Measurements from ENCODE around the gene MMP23B.

MMP23B gene

DNA sequence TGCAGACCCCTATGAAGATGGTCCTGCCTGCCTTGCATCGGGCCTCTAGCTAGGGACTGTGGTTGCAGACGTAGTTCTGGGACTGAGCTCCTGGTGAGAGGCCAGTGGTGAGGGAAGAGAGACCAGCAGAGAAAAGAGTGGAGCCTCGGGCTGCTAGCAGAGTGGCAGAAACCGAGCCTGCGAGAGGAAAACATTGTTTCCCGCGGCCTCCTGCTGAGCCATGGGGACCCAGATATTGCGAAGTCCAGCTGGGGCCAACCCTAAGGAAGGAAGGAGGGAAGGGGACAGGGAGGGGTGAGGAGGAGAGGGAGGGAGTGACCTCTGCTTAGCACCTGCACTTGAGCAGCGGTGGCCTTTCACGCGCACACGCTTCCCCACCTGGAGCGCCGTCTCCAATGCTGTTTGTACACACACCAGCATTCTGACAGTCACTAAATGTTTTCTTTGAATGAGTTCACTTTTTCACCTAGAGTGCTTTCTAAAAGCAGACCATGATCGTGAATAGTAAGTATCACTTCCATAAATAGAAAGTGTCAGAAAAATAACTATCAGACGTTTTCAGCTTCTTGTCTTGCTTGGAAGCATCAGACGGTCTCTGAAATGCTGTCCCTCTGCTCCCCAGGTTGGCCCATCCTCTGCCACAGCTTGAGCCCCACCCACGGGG is 29.5 kb upstream of the MMP23B start:
- no peak for DNase-seq (ENCODE audit: low read depth in 2 of 3, low spot score in 1 of 3)

GRCh38 chr1:1602968-1603506 is 28.9 kb upstream of the MMP23B start:
- no peak for DNase-seq (ENCODE audit: low read depth in 2 of 3, low spot score in 1 of 3)

GRCh38 chr1:1603671-1604373 is 28.2 kb upstream of the MMP23B start:
- DNase-seq (ENCODE audit: low read depth in 2 of 3, low spot score in 1 of 3): no peak

GRCh38 chr1:1604374-1605033 is 27.5 kb upstream of the MMP23B start:
- no peak for DNase-seq (ENCODE audit: low read depth in 2 of 3, low spot score in 1 of 3)

DNA sequence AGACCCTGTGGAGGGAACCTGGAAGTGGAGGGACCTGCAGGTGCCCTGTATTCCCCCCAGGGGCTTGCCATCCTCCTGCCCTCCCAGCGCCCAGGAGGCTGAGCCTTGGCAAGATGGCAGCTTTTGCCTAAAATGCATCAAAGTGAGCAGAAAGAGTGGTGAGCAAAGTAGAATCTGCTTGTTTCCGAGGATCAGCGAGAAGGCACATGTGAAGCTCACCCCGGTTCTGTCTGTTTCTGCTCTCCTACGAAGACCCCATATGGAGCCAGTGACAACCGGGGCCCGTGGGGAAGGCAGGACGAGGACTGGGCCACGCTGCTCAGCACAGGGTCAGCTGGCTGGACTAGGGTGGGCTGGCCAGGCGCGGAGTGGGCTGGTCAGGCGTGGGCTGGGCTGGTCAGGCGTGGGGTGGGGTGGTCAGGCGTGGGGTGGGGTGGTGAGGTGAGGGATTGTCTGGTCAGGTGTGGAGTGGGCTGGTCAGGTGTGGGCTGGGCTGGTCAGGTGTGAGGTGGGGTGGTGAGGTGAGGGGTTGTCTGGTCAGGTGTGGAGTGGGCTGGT is 26.9 kb upstream of the MMP23B start:
- no peak for DNase-seq (ENCODE audit: low read depth in 2 of 3, low spot score in 1 of 3)

DNA sequence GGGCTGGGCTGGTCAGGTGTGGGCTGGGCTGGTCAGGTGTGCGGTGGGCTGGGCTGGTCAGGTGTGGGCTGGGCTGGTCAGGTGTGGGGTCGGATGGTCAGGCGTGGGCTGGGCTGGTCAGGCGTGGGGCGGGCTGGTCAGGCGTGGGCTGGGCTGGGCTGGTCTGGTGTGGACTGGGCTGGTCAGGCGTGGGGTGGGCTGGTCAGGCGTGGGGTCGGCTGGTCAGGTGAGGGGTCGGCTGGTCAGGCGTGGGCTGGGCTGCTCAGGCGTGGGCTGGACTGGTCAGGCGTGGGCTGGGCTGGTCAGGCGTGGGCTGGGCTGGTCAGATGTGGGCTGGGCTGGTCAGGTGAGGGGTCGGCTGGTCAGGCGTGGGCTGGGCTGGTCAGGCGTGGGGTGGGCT is 26.2 kb upstream of the MMP23B start:
- no peak for DNase-seq (ENCODE audit: low read depth in 2 of 3, low spot score in 1 of 3)

DNA sequence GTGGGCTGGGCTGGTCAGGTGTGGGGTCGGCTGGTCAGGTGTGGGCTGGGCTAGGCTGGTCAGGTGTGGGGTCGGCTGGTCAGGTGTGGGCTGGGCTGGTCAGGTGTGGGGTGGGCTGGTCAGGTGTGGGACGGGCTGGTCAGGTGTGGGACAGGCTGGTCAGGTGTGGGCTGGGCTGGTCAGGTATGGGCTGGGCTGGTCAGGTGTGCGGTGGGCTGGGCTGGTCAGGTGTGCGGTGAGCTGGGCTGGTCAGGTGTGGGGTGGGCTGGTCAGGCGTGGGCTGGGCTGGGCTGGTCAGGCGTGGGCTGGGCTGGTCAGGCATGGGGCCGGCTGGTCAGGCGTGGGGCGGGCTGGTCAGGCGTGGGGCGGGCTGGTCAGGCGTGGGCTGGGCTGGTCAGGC is 25.7 kb upstream of the MMP23B start:
- no peak for DNase-seq (ENCODE audit: low read depth in 2 of 3, low spot score in 1 of 3)

GRCh38 chr1:1609822-1610485 is 22.0 kb upstream of the MMP23B start:
- DNase-seq (ENCODE audit: low read depth in 2 of 3, low spot score in 1 of 3): no peak

- DNase-seq (ENCODE audit: low read depth in 2 of 3, low spot score in 1 of 3): no peak
Observed at GRCh38 chr1:1610796-1611195, 21.2 kb upstream of the MMP23B start.

DNA sequence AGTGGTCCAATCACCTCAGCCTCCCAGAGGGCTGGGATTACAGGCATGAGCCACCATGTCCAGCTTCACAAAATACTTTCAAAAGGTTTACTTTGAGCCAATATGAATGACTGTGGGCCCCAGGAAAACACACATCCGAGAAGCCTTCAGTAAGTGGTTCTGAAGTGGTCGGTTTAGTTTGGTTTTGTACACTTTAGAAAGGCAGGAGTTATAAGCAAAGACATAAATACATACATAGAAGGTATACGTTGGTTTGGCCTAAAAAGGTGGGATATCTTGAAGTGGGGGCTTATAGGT is 19.9 kb upstream of the MMP23B start:
- DNase-seq (ENCODE audit: low read depth in 2 of 3, low spot score in 1 of 3): no peak

GRCh38 chr1:1613509-1614082 is 18.4 kb upstream of the MMP23B start:
- DNase-seq (ENCODE audit: low read depth in 2 of 3, low spot score in 1 of 3): no peak

- DNase-seq (ENCODE audit: low read depth in 2 of 3, low spot score in 1 of 3): peak; percentile 36 to 53 (median 46)
Observed at GRCh38 chr1:1614204-1614953, 17.6 kb upstream of the MMP23B start.

- DNase-seq (ENCODE audit: low read depth in 2 of 3, low spot score in 1 of 3): no peak
Observed at GRCh38 chr1:1614954-1615255, 17.1 kb upstream of the MMP23B start.

- DNase-seq (ENCODE audit: low read depth in 2 of 3, low spot score in 1 of 3): peak; percentile 95 to 97 (median 95)
Observed at GRCh38 chr1:1615256-1616044, 16.5 kb upstream of the MMP23B start, which contains the start of gene MIB2. MIB2 (plus strand) TSS chr1:1615500; CDS start chr1:1623453, 7,953 bp downstream.

DNA sequence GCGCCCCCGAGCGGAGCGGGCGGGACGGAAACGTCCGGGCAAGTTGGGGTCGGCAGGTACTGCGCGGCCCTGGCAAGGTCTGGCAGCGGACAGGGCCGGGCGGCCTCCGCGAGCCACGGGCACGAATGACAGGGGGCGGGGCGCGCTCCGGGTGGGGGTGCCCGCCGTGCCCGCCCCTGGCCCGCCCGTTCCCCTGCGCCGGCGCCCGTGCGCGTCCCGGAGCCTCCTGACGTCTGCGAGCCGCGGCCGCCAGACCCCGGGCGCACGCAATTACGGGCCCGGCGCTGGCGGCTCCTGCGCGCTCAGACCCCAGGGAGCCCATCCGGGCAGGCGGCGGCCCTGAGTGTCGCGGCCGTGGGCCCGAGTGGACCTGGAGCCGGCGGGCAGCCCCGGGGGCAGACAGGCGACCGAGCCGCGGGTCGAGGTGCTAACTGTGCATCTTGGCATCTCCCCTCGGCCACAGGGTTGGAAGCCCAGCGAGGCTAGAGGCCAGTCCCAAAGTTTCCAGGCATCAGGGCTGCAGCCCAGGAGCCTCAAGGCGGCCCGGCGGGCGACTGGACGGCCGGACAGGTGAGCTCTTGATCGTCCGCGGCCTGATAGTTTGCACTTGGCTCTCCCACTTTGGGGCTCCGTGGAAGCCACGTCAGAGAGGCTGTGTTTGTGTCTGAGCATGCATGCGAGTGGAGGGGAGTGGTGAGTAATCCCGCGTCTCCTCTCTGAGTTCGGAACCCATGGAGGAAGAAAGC is 15.8 kb upstream of the MMP23B start:
- no peak for DNase-seq (ENCODE audit: low read depth in 2 of 3, low spot score in 1 of 3)

DNA sequence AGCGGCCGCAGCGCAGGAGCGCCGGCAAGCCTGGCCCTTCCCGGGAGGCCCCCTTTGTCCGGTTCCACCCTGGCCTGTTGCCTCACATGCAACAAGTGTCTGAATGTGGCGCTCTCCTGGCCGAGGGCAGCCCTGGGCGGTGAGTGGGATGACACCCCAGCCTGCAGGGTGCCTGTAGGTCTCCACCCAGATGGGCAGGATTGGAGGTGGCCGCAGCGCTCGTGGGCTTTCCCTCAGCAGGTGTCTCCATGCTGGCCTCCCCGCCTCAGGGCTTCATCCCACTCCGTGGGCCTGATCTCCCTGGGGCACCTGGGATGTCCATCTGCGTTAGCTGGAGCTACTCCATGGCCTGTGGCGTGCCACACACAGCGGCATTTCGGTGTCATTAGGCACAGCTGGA is 15.1 kb upstream of the MMP23B start:
- no peak for DNase-seq (ENCODE audit: low read depth in 2 of 3, low spot score in 1 of 3)

GRCh38 chr1:1617516-1617915 is 14.5 kb upstream of the MMP23B start:
- DNase-seq (ENCODE audit: low read depth in 2 of 3, low spot score in 1 of 3): no peak

DNA sequence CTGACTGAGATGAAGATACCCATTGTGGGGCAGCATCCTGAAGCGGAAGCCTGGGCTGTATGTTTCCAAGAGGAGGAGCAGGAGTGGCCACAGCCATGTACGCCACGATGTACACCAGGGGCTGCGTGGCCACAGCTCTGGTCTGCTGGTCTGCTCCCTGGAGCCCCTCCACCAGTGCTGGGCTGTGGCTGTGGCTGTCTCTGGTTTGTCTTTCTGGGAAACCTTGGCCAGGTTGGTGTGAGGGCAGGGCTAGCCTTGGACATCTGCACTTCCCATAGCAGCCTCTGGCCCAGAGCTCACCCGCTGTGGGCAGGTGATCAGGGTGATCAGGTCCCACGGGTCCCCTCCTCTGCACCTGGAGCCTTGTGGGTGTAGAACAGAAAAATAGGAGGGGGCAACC is 14.0 kb upstream of the MMP23B start:
- no peak for DNase-seq (ENCODE audit: low read depth in 2 of 3, low spot score in 1 of 3)
